Activated CD8-positive, alpha-beta memory T cell treated with anti-CD3 and anti-CD28 coated beads, Interleukin-2, amount 50 U/mL, for 1 hour (primary cell): ENCODE results near the gene MAMLD1.

Experiments used
- DNase-seq: peaks from one replicate; pipeline ENCODE4 v3.0.0-alpha.2; 2020; ENCODE audit errors: extremely low read depth

Gene MAMLD1

GRCh38 chrX:150502091-150502490 lies 139.0 kb downstream of the MAMLD1 start:
- no peak for DNase-seq

GRCh38 chrX:150502979-150503897 lies 140.1 kb downstream of the MAMLD1 start:
- DNase-seq = no peak

- DNase-seq = no peak
Observed at GRCh38 chrX:150503898-150504219, 140.7 kb downstream of the MAMLD1 start.

GRCh38 chrX:150504397-150505182 lies 141.5 kb downstream of the MAMLD1 start:
- DNase-seq = no peak

- no peak for DNase-seq
Observed at GRCh38 chrX:150506020-150506419, 142.9 kb downstream of the MAMLD1 start.

- DNase-seq = no peak
Observed at GRCh38 chrX:150506486-150506885, 143.4 kb downstream of the MAMLD1 start.

GRCh38 chrX:150507251-150507856 lies 144.2 kb downstream of the MAMLD1 start:
- no peak for DNase-seq

- DNase-seq = no peak
Observed at GRCh38 chrX:150508018-150508417, 144.9 kb downstream of the MAMLD1 start.

GRCh38 chrX:150508451-150509367 lies 145.6 kb downstream of the MAMLD1 start:
- no peak for DNase-seq

GRCh38 chrX:150509703-150510102 lies 146.6 kb downstream of the MAMLD1 start:
- DNase-seq = no peak

GRCh38 chrX:150512461-150512901 lies 149.4 kb downstream of the MAMLD1 start:
- DNase-seq = no peak

GRCh38 chrX:150513544-150513943 lies 150.4 kb downstream of the MAMLD1 start:
- no peak for DNase-seq

- no peak for DNase-seq
Observed at GRCh38 chrX:150514462-150514861, 151.3 kb downstream of the MAMLD1 start.

GRCh38 chrX:150515801-150516200 lies 152.7 kb downstream of the MAMLD1 start:
- no peak for DNase-seq

GRCh38 chrX:150517303-150517910 lies 154.3 kb downstream of the MAMLD1 start:
- DNase-seq = no peak

- no peak for DNase-seq
Observed at GRCh38 chrX:150522494-150522893, 159.4 kb downstream of the MAMLD1 start.

- DNase-seq = no peak
Observed at GRCh38 chrX:150525061-150525919, 162.2 kb downstream of the MAMLD1 start.

GRCh38 chrX:150526692-150527091 lies 163.6 kb downstream of the MAMLD1 start:
- DNase-seq = no peak

- no peak for DNase-seq
Observed at GRCh38 chrX:150527108-150527507, 164.0 kb downstream of the MAMLD1 start.

- DNase-seq = no peak
Observed at GRCh38 chrX:150529587-150529986, 166.5 kb downstream of the MAMLD1 start.
